ENCODE measurements around the gene GNAZ. TPM values are rescaled to one million over a fixed set of nuclear protein-coding genes. Genes with fewer than 3 reads are reported as not detected.
A peak's percentile ranks its signal among the peaks of the same experiment; 100 is the strongest.

The GNAZ gene
- total and polyA plus RNA-seq, 3 donors from 2014 or later: 13.7 to 20.2 (median 15.1) TPM

DNA sequence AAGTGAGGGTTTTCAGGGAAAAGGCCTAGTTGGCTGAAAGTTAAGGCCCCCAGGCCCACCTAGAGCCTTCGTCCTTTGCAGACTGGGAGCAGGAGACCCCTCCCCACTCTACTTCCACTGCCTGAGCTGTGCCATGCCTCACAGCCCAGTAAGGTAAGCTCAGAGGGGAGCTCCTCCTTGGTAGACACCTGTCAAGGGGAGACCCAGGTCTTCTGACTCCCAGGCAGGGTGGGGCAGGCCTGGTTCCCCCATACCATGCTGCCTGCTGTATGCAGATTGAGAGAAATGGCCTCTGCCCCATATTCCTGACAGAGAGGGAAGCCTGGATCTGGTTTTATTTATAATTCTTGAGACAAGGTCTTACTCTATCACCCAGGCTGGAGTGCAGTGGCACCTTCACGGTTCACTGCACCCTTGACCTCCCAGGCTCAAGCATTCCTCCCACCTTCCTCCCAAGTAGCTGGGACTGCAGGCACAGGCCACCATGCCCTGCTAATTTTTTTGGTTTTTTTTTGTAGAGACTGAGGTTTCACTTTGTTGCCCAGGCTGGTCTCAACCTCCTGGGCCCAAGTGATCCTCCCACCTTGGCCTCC lies 75.7 kb downstream of the GNAZ start:
- peaks cover 15% of the 10 kb centered on the region for H3K4me1 ChIP-seq
- H3K4me3 ChIP-seq: peak overlapping the region; percentile 55 to 72
- no peaks in the 10 kb centered on the region for H3K27me3 ChIP-seq
- no peaks in the 10 kb centered on the region for H3K36me3 ChIP-seq (ENCODE audit: low read depth, missing control alignments)
- intact Hi-C loops (cut with DNase I; ENCODE audit: low total_unique reads): no loop called here
- 22 to 39% methylated on average over 2 of the region's 2 CpGs for WGBS, 2 donors
- TF ChIP-seq POLR2A (IDR thresholded peaks at IDR 0.05): no peak
- TF ChIP-seq, protein P1, sequence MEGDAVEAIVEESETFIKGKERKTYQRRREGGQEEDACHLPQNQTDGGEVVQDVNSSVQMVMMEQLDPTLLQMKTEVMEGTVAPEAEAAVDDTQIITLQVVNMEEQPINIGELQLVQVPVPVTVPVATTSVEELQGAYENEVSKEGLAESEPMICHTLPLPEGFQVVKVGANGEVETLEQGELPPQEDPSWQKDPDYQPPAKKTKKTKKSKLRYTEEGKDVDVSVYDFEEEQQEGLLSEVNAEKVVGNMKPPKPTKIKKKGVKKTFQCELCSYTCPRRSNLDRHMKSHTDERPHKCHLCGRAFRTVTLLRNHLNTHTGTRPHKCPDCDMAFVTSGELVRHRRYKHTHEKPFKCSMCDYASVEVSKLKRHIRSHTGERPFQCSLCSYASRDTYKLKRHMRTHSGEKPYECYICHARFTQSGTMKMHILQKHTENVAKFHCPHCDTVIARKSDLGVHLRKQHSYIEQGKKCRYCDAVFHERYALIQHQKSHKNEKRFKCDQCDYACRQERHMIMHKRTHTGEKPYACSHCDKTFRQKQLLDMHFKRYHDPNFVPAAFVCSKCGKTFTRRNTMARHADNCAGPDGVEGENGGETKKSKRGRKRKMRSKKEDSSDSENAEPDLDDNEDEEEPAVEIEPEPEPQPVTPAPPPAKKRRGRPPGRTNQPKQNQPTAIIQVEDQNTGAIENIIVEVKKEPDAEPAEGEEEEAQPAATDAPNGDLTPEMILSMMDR (IDR thresholded peaks at IDR 0.05): no peak
- DNase-seq: no peak
- peak overlapping the region; percentile 10 to 29 for H3K27ac ChIP-seq
- H3K9me3 ChIP-seq: no peaks in the 10 kb centered on the region

DNA sequence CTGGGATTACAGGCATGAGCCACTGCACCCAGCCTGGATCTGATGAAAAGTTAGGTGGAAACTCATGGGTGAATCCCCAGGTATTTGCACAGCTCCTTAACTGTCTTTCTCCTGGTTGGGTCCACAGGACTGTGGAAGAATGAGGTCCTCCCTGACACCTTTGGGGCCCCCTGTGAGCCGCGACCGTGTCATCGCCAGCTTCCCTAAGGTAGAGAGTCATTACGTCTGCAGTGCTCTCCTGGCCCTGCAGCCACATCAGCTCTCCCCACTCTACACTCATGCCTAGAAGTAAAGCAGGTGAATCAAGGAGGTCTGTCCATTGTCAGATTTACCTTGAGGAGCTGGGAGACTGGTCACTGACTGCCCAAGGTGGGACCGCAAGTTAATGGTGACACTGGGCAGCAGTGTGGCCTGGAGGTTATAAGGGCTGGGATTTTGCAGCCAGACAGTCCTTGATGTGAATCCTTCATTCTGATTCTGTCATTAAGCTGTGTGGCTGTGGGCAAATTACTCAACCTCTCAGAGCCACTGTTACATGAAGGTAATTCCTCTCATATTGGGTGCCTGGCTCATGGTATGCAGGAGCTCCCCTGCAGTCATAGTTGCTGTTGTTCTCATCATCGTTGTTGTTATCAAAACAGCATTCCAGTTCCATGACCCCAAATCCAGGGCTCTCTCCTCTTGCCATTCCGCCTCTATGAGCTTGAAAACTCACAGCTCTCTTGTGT lies 76.3 kb downstream of the GNAZ start:
- Histone ChIP-seq H3K9me3 (no peaks in the 10 kb centered on the region), H3K27ac (no peak overlapping the region), H3K4me1 (peaks cover 11% of the 10 kb centered on the region), H3K27me3 (no peaks in the 10 kb centered on the region), H3K4me3 (no peak overlapping the region), H3K36me3 (ENCODE audit: low read depth, missing control alignments) (no peaks in the 10 kb centered on the region)
- WGBS, 2 donors: 77 to 88% methylated on average over 8 of the region's 8 CpGs
- no peak for TF ChIP-seq POLR2A (IDR thresholded peaks at IDR 0.05)
- TF ChIP-seq, protein P1 (IDR thresholded peaks at IDR 0.05): no peak
- DNase-seq: no peak
- intact Hi-C loops (cut with DNase I; ENCODE audit: low total_unique reads): no loop called here

DNA sequence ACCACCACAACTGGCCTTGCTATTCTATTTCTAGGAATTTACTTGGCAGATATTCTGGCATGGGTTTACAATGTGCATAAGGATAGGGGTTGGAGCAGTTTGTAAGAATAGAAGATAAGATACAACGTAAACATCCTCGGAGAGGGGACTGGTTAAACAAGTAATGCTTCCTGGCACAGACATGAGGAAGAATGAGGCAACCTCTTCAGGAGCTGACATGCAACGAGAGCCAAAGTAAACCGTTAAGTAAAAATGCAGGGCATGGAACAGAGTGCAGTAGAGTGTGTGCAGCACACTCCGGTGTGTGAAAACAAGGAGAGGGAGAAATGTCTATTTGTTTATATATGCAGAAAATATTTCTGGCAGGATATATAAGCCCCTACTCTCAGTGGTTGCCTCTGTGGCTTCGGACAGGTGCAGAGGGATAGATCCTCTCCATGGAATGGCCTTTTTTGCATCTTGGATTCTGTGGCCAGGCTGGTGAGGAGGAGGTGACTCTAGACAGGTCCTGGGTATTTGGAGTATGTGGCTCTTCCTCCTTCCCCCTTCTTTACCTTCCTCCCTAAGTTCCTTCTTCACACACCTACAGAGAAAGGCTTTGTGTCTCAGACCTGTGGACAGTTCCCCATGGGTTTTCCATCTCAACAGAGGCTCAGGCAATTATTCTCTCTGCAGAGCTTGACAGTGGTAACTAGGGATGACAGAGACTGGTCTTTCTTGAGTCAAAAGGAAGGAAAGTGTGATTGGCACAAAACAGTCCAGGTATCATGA lies 77.5 kb downstream of the GNAZ start:
- Histone ChIP-seq H3K4me3 (no peak overlapping the region), H3K27ac (no peak overlapping the region), H3K36me3 (ENCODE audit: low read depth, missing control alignments) (no peaks in the 10 kb centered on the region), H3K9me3 (no peaks in the 10 kb centered on the region), H3K27me3 (no peaks in the 10 kb centered on the region), H3K4me1 (peaks cover 9% of the 10 kb centered on the region)
- TF ChIP-seq POLR2A (IDR thresholded peaks at IDR 0.05): no peak
- TF ChIP-seq, protein P1 (IDR thresholded peaks at IDR 0.05): no peak
- DNase-seq: no peak
- intact Hi-C loops (cut with DNase I; ENCODE audit: low total_unique reads): no loop called here
- WGBS, 2 donors: 45 to 56% methylated on average over 6 of the region's 6 CpGs

DNA sequence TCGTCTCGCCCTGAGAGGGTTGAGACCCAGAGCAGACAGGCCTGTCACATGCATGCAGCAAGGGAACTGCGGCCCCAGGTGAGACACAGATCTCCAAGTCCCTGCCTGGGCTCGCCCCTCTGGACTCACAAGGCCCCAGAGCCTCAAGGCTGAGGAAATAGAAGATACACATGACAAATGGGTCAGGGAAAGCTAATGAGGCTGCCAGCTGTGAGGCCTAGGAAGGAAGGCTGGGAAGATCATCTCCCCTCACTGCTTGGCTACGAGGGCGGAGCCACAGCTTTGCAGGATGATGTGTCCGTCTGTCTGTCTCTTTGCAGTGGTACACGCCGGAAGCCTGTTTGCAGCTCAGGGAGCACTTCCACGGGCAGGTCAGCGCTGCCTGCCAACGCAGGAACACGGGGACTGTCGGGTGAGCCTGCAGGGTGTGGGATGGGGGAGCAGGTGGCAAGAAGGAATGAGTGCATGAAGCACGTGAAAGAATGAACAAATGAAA lies 79.5 kb downstream of the GNAZ start:
- intact Hi-C loops (cut with DNase I; ENCODE audit: low total_unique reads): no loop called here
- no peaks in the 10 kb centered on the region for H3K36me3 ChIP-seq (ENCODE audit: low read depth, missing control alignments)

More for the DNA sequence above, 79.5 kb downstream of the GNAZ start:
- no peaks in the 10 kb centered on the region for H3K27me3 ChIP-seq
- H3K4me3 ChIP-seq: no peak overlapping the region
- H3K4me1 ChIP-seq: peaks cover 9% of the 10 kb centered on the region
- WGBS, 2 donors: 92 to 94% methylated on average over 13 to 15 of the region's 15 CpGs
- H3K9me3 ChIP-seq: no peaks in the 10 kb centered on the region
- no peak overlapping the region for H3K27ac ChIP-seq
- TF ChIP-seq POLR2A (IDR thresholded peaks at IDR 0.05): no peak
- TF ChIP-seq, protein P1 (IDR thresholded peaks at IDR 0.05): no peak
- no peak for DNase-seq

Data from testis (tissue), 3 donors.